Loucy (cell line): Measurements from ENCODE around the gene BRAP.

ENCODE experiments used
- EZH2phosphoT487 ChIP-seq: fragments of 200-600 bp; IDR thresholded peaks from 2 replicates; pipeline ENCODE4 v1.6.1; 2018; ENCODE audit warnings: antibody characterized with exemption, mild to moderate bottlenecking, moderate library complexity, borderline replicate concordance
- TF ChIP-seq, protein P1 (sequence below): fragments of 200-600 bp; sonication (generic); conservative IDR thresholded peaks from 2 replicates; pipeline ENCODE4 v1.5.1; 2014; ENCODE audit warnings: mild to moderate bottlenecking, antibody characterized with exemption, low read length

GRCh38 chr12:111699962-111700361 is 14.2 kb upstream of the BRAP start:
- TF ChIP-seq, protein P1, sequence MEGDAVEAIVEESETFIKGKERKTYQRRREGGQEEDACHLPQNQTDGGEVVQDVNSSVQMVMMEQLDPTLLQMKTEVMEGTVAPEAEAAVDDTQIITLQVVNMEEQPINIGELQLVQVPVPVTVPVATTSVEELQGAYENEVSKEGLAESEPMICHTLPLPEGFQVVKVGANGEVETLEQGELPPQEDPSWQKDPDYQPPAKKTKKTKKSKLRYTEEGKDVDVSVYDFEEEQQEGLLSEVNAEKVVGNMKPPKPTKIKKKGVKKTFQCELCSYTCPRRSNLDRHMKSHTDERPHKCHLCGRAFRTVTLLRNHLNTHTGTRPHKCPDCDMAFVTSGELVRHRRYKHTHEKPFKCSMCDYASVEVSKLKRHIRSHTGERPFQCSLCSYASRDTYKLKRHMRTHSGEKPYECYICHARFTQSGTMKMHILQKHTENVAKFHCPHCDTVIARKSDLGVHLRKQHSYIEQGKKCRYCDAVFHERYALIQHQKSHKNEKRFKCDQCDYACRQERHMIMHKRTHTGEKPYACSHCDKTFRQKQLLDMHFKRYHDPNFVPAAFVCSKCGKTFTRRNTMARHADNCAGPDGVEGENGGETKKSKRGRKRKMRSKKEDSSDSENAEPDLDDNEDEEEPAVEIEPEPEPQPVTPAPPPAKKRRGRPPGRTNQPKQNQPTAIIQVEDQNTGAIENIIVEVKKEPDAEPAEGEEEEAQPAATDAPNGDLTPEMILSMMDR, result no peak
- TF ChIP-seq EZH2phosphoT487, result no peak
